HG03025 (cell line): Measurements from ENCODE around the gene UQCR10.
"Not testable (repeated sequence)": the region's sequence is repeated elsewhere in the genome, so short reads cannot be mapped to it uniquely, and the experiment has no call there.

ENCODE experiments used
- ATAC-seq: cut with Tn5 transposase; IDR thresholded peaks from one replicate; pipeline ENCODE4 v1.9.1; 2021; ENCODE audit warnings: mild to moderate bottlenecking, moderate library complexity; ENCODE audit not compliant: unreplicated experiment, low FRiP score

Gene UQCR10

GRCh38 chr22:29735416-29735815 is 31.8 kb upstream of the UQCR10 start:
- no peak for ATAC-seq

GRCh38 chr22:29737251-29738117 is 29.7 kb upstream of the UQCR10 start:
- ATAC-seq, result no peak

GRCh38 chr22:29738118-29738815 is 28.9 kb upstream of the UQCR10 start:
- ATAC-seq, result no peak

- no peak for ATAC-seq
These were observed 27.8 kb upstream of the UQCR10 start for GRCh38 chr22:29739346-29739875.

- no peak for ATAC-seq
These were observed 27.0 kb upstream of the UQCR10 start for GRCh38 chr22:29740216-29740615.

GRCh38 chr22:29741926-29742325 is 25.2 kb upstream of the UQCR10 start:
- no peak for ATAC-seq

- ATAC-seq, result no peak
These were observed 24.8 kb upstream of the UQCR10 start for GRCh38 chr22:29742326-29742725.

GRCh38 chr22:29744902-29745301 is 22.3 kb upstream of the UQCR10 start:
- ATAC-seq, result no peak

GRCh38 chr22:29747832-29748231 is 19.3 kb upstream of the UQCR10 start:
- ATAC-seq, result no peak

GRCh38 chr22:29748248-29748893 is 18.8 kb upstream of the UQCR10 start:
- ATAC-seq, result no peak

GRCh38 chr22:29750029-29750428 is 17.1 kb upstream of the UQCR10 start:
- ATAC-seq, result no peak

- ATAC-seq, result no peak
These were observed 16.3 kb upstream of the UQCR10 start for GRCh38 chr22:29750559-29751538.

- no peak for ATAC-seq
These were observed 15.5 kb upstream of the UQCR10 start for GRCh38 chr22:29751669-29752068.

- ATAC-seq, result no peak
These were observed 13.1 kb upstream of the UQCR10 start for GRCh38 chr22:29753808-29754657.

GRCh38 chr22:29754658-29755395 is 12.3 kb upstream of the UQCR10 start:
- not testable (repeated sequence) for ATAC-seq

GRCh38 chr22:29755889-29756288 is 11.3 kb upstream of the UQCR10 start:
- no peak for ATAC-seq

GRCh38 chr22:29756341-29756740 is 10.8 kb upstream of the UQCR10 start:
- no peak for ATAC-seq

GRCh38 chr22:29757096-29757495 is 10.1 kb upstream of the UQCR10 start:
- ATAC-seq, result no peak
